Hepatocyte (in vitro differentiated cells): Measurements from ENCODE around the gene MARK2. TPM values are rescaled to one million over a fixed set of nuclear protein-coding genes. Genes with fewer than 3 reads are reported as not detected.

Experiments
- DNase-seq: peaks from one replicate; pipeline ENCODE4 v3.0.0-alpha.2; 2016; ENCODE audit warnings: low spot score
- H2AFZ ChIP-seq: fragments of 200-600 bp; sonication (generic); 2 replicates; pipeline ENCODE4 v1.6.0; 2016; ENCODE audit warnings: antibody characterized with exemption, mild to moderate bottlenecking
- H3K27ac ChIP-seq: fragments of 200-600 bp; sonication (generic); 2 replicates; pipeline ENCODE4 v1.5.1; 2016; ENCODE audit warnings: mild to moderate bottlenecking
- H3K27me3 ChIP-seq: fragments of 200-600 bp; sonication (generic); 2 replicates; pipeline ENCODE4 v1.6.1; 2016
- H3K36me3 ChIP-seq: fragments of 200-600 bp; sonication (generic); replicated peaks from 2 replicates; pipeline ENCODE4 v1.5.1; 2016; ENCODE audit warnings: low read depth; ENCODE audit not compliant: insufficient read depth
- H3K4me1 ChIP-seq: fragments of 200-600 bp; sonication (generic); 2 replicates; pipeline ENCODE4 v1.5.1; 2016; ENCODE audit warnings: mild to moderate bottlenecking, moderate library complexity; ENCODE audit not compliant: insufficient read depth
- H3K4me2 ChIP-seq: fragments of 200-600 bp; sonication (generic); 2 replicates; pipeline ENCODE4 v1.6.0; 2016
- H3K4me3 ChIP-seq: fragments of 200-600 bp; sonication (generic); 2 replicates; pipeline ENCODE4 v1.5.1; 2016; ENCODE audit warnings: mild to moderate bottlenecking
- H3K79me2 ChIP-seq: fragments of 200-600 bp; sonication (generic); 2 replicates; pipeline ENCODE4 v1.6.0; 2017; ENCODE audit warnings: mild to moderate bottlenecking
- H3K9me2 ChIP-seq: fragments of 200-600 bp; sonication (generic); replicated peaks from 2 replicates; pipeline ENCODE4 v1.6.0; 2017; ENCODE audit warnings: mild to moderate bottlenecking; ENCODE audit not compliant: insufficient read depth
- H3K9me3 ChIP-seq: fragments of 200-600 bp; sonication (generic); 2 replicates; pipeline ENCODE4 v1.5.1; 2016; ENCODE audit warnings: low read depth, mild to moderate bottlenecking
- H4K20me1 ChIP-seq: fragments of 200-600 bp; sonication (generic); 2 replicates; pipeline ENCODE4 v1.6.0; 2016; ENCODE audit warnings: mild to moderate bottlenecking; ENCODE audit not compliant: insufficient read depth, poor library complexity, severe bottlenecking
- EZH2 ChIP-seq: fragments of 200-600 bp; sonication (generic); IDR thresholded peaks from 2 replicates; pipeline ENCODE4 v1.6.1; 2016; ENCODE audit warnings: antibody characterized with exemption, mild to moderate bottlenecking, borderline replicate concordance
- EZH2phosphoT487 ChIP-seq: fragments of 200-600 bp; sonication (generic); IDR thresholded peaks from one replicate; pipeline ENCODE4 v1.6.1; 2018; ENCODE audit warnings: antibody characterized with exemption, mild to moderate bottlenecking, low read depth, moderate library complexity; ENCODE audit not compliant: unreplicated experiment, severe bottlenecking
- WGBS: methylation state at CpG from one replicate; pipeline ENCODE4 v1.1.6; 2016; ENCODE audit warnings: low lambda C conversion rate; ENCODE audit errors: missing lambda C conversion rate; 5-methylcytosine and 5-hydroxymethylcytosine counted together
- polyA plus RNA-seq: library from polyadenylated mRNA; unstranded; fragments of >200 nt; fragmentation: Nextera tagmentation; extraction: Ambion mirVana; gene quantifications from 2 replicates; pipeline ENCODE4 v1.2.1, GENCODE V29; 2016
- total RNA-seq: library from RNA; depleted of rRNA; stranded (reverse); fragments of >200 nt; gene quantifications from 2 replicates; pipeline ENCODE4 v1.2.3, GENCODE V29; 2014
- TF ChIP-seq, protein P1 (sequence below): fragments of 200-600 bp; sonication (generic); IDR thresholded peaks from 2 replicates; pipeline ENCODE4 v1.5.1; 2016; ENCODE audit warnings: antibody characterized with exemption, mild to moderate bottlenecking; ENCODE audit not compliant: poor library complexity

Gene MARK2
- total and polyA plus RNA-seq, 2 experiments from 2014 or later: 22.4 to 48.2 TPM

DNA sequence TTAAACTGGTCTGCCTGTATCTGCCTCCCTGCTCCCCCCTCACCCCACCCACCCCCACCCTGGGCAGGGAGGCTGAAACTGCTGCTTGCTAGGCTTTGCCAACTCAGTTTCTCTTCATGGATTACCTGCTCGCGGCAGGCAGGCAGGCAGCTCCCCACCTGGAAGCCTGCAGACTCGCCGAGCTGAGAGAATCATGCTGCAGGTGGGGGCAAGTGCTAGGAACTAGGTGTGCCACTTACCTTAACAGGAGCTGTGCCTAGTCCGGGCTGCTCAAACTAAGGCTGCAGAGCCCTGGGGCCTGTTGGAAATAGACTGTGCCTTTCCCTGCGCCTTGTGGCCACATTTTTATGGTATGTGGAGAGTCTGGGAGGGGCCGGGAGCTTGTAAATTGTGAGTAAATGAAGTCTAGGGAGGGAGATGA lies 30.3 kb downstream of the MARK2 start:
- peak overlapping the region; percentile 47 for H3K27ac ChIP-seq
- peak overlapping the region; percentile 60 for H3K4me2 ChIP-seq
- H3K36me3 ChIP-seq: no peaks in the 10 kb centered on the region
- H3K4me1 ChIP-seq: peaks cover 48% of the 10 kb centered on the region
- H3K79me2 ChIP-seq: peaks cover 84% of the 10 kb centered on the region
- no peaks in the 10 kb centered on the region for H3K9me3 ChIP-seq
- 59% methylated on average over 7 of the region's 7 CpGs for WGBS
- H3K9me2 ChIP-seq: no peaks in the 10 kb centered on the region
- no peak for DNase-seq
- no peak overlapping the region for H2AFZ ChIP-seq
- no peak overlapping the region for H3K4me3 ChIP-seq
- H3K27me3 ChIP-seq: no peaks in the 10 kb centered on the region
- TF ChIP-seq, protein P1, sequence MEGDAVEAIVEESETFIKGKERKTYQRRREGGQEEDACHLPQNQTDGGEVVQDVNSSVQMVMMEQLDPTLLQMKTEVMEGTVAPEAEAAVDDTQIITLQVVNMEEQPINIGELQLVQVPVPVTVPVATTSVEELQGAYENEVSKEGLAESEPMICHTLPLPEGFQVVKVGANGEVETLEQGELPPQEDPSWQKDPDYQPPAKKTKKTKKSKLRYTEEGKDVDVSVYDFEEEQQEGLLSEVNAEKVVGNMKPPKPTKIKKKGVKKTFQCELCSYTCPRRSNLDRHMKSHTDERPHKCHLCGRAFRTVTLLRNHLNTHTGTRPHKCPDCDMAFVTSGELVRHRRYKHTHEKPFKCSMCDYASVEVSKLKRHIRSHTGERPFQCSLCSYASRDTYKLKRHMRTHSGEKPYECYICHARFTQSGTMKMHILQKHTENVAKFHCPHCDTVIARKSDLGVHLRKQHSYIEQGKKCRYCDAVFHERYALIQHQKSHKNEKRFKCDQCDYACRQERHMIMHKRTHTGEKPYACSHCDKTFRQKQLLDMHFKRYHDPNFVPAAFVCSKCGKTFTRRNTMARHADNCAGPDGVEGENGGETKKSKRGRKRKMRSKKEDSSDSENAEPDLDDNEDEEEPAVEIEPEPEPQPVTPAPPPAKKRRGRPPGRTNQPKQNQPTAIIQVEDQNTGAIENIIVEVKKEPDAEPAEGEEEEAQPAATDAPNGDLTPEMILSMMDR: no peak
- TF ChIP-seq EZH2 (no peak), EZH2phosphoT487 (no peak)
- H4K20me1 ChIP-seq: peaks cover 67% of the 10 kb centered on the region

DNA sequence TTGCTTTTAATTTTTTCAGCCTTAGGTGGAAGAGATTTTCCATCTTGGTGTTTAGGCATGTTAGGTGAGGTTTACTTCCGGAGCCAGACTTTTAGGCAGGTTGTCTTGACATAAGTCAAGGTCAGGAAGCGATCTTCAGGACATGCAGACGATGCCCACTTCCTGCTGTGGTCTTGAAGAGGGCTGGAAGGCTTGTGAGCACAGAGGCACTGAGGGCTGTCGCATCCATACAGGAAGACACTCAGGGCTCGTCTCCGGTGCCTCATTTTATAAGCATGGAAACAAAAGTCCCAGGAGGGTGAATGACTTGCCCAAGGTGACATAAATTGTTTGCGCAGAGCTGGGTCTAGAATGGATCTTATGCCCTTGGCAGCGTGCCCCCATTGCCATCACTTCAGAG lies 30.8 kb downstream of the MARK2 start:
- H3K79me2 ChIP-seq: peaks cover 84% of the 10 kb centered on the region
- no peak for DNase-seq
- H3K27ac ChIP-seq: peak overlapping the region; percentile 37
- peaks cover 53% of the 10 kb centered on the region for H3K4me1 ChIP-seq
- H3K36me3 ChIP-seq: no peaks in the 10 kb centered on the region
- 96% methylated on average over 8 of the region's 8 CpGs for WGBS
- peaks cover 67% of the 10 kb centered on the region for H4K20me1 ChIP-seq
- no peaks in the 10 kb centered on the region for H3K9me3 ChIP-seq
- H2AFZ ChIP-seq: no peak overlapping the region
- H3K4me3 ChIP-seq: no peak overlapping the region
- no peak for TF ChIP-seq EZH2
- TF ChIP-seq, protein P1: no peak
- TF ChIP-seq EZH2phosphoT487: no peak
- no peaks in the 10 kb centered on the region for H3K27me3 ChIP-seq
- H3K4me2 ChIP-seq: peak overlapping the region; percentile 60
- H3K9me2 ChIP-seq: no peaks in the 10 kb centered on the region

DNA sequence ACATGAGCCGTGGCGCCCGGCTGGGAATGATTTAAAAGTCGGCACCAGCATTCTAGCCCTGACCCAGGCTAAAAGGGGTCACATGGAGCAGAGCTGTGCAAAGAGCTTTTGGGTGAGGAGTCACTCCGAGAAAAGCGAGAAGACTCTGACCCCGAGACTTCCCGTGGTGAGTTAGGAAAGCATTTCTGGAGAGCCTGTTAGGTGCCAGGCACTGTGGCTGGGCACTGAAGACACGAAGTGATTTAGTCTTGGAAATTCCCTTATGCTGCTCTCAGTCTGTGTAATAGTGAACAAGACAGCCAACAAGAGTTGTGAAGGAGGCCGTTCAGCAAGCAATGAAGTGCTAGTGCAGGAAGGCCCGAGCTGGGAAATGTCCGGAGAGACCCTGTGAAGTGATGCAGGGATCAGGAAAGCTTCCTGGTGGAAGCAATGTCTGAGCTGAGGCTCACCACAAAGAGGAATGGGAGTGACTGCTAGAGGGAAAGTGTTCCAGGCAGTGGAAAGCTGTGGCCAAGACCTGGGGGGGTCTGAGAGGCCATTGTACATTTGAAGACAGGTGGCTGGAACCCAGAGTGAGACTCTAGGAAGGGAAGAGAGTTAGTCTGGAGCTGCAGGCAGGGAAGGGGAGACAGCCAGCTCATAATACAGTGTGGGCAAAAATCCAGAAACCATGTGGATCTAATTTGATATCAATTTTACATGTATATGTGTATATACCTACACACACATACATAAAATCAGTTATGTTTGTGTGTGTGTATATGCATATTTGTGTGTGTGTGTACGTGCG lies 31.6 kb downstream of the MARK2 start:
- Histone ChIP-seq H3K4me3 (no peak overlapping the region), H3K36me3 (no peaks in the 10 kb centered on the region), H4K20me1 (peaks cover 72% of the 10 kb centered on the region), H3K4me1 (peaks cover 55% of the 10 kb centered on the region), H3K9me3 (no peaks in the 10 kb centered on the region), H2AFZ (no peak overlapping the region), H3K27me3 (no peaks in the 10 kb centered on the region), H3K79me2 (peaks cover 84% of the 10 kb centered on the region), H3K9me2 (no peaks in the 10 kb centered on the region), H3K27ac (peak overlapping the region; percentile 37), H3K4me2 (no peak overlapping the region)
- 83% methylated on average over 14 of the region's 14 CpGs for WGBS
- DNase-seq: no peak
- TF ChIP-seq EZH2phosphoT487 (no peak), EZH2 (no peak)
- TF ChIP-seq, protein P1: no peak
